D721Med (cell line): Measurements from ENCODE around the gene SLC13A2.

Experiments used
- DNase-seq: peaks from one replicate; pipeline ENCODE4 v3.0.0; 2011; ENCODE audit warnings: low spot score; ENCODE audit not compliant: insufficient read length
- FAIRE-seq: peaks from 2 replicates; lab custom pipeline; 2011; peaks lifted over from hg19 to GRCh38; lab: Jason Lieb, UNC
- TF ChIP-seq, protein P1 (sequence below): IDR thresholded peaks from 2 replicates; pipeline ENCODE4 v1.5.1; 2012; ENCODE audit warnings: mild to moderate bottlenecking, control low read depth; ENCODE audit not compliant: insufficient read depth; ENCODE audit errors: missing control alignments

The SLC13A2 gene

DNA sequence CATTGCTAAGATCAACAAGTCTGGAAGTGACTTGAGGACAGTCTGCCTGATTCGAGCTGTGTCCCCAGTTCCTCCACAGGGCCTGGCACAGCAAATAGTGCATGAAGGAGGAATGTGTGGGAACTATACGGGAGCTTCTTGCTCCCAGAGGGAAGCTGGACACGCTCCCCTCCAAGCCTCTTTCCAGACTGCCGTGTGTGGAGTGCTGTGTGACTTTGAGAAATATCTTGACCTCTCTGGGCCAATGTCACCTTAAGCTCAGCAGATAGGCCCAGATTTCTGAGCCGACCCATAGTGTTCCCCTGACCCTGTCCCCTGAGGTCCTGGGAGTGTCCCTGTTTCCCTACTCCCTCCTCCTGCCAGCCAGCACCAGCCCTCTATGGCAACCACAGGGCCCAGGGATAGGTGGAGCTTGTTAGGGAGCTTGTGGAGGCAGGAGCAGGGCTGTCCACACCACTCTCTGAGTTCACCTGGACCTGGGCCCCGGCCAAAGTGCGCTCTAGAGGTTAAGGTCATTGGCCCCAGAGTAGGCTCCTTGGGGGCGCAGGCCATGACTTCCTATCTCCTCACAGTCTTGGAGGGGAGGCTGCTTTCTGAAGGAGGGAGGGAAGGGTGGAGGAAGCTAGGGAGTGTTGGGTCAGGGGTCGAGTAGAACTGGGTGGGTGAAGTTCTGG, 26.4 kb downstream of the SLC13A2 start:
- FAIRE-seq (no peak), DNase-seq (no peak)
- TF ChIP-seq, protein P1, sequence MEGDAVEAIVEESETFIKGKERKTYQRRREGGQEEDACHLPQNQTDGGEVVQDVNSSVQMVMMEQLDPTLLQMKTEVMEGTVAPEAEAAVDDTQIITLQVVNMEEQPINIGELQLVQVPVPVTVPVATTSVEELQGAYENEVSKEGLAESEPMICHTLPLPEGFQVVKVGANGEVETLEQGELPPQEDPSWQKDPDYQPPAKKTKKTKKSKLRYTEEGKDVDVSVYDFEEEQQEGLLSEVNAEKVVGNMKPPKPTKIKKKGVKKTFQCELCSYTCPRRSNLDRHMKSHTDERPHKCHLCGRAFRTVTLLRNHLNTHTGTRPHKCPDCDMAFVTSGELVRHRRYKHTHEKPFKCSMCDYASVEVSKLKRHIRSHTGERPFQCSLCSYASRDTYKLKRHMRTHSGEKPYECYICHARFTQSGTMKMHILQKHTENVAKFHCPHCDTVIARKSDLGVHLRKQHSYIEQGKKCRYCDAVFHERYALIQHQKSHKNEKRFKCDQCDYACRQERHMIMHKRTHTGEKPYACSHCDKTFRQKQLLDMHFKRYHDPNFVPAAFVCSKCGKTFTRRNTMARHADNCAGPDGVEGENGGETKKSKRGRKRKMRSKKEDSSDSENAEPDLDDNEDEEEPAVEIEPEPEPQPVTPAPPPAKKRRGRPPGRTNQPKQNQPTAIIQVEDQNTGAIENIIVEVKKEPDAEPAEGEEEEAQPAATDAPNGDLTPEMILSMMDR, result no peak

DNA sequence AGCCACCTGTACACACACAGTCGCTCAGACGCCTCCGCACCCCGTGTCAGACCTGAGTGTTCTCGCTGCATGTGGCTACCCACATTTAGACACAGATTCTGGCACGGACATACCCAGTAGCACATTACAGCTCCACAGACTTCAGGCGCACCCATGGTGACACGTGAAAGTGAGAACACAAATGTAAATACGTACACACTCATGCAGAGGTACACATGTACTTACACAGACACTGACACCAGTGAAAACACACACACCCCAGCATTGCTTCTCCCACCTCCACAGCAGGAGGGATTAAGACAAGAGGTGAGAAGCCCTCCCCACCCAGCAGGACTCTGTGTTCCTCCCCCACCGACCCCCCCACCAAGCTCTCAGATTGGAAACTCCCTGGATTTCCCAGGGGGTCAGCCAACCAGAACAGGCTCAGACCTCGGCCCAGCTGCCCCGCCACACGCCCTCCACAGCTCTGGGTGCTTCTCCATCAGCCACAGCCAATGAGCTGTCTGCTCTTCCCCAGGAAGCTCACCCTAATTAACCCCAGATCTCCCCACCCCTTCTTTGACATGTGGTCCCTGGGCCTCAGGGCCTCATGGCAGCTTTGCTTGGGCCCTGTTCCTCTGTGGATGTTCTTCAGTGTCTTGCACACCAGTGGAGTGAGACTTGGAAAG, 27.4 kb downstream of the SLC13A2 start:
- no peak for FAIRE-seq
- TF ChIP-seq, protein P1, result no peak
- peak; percentile 72 for DNase-seq

GRCh38 chr17:28501421-28502284, 28.2 kb downstream of the SLC13A2 start:
- TF ChIP-seq, protein P1, result no peak
- FAIRE-seq, result no peak
- DNase-seq, result no peak

DNA sequence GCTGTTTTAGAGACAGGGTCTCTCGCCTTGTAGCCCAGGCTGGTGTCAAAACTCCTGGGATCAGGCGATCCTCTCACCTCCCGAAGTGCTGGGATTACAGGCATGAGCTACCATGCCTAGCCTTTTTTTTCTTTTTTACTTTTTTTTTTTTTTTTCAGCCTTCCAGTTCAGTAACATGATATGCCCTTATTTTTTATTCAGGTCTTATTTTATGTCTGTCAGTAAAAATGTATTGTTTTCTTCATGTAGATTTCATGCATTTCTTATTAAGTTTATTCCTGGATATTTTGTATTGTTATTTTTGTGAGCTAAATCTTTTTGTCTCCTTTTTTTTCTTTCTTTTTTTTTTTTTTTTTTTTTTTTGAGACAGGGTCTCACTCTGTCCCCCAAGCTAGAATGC, 30.0 kb downstream of the SLC13A2 start:
- TF ChIP-seq, protein P1, result no peak
- no peak for FAIRE-seq
- no peak for DNase-seq

DNA sequence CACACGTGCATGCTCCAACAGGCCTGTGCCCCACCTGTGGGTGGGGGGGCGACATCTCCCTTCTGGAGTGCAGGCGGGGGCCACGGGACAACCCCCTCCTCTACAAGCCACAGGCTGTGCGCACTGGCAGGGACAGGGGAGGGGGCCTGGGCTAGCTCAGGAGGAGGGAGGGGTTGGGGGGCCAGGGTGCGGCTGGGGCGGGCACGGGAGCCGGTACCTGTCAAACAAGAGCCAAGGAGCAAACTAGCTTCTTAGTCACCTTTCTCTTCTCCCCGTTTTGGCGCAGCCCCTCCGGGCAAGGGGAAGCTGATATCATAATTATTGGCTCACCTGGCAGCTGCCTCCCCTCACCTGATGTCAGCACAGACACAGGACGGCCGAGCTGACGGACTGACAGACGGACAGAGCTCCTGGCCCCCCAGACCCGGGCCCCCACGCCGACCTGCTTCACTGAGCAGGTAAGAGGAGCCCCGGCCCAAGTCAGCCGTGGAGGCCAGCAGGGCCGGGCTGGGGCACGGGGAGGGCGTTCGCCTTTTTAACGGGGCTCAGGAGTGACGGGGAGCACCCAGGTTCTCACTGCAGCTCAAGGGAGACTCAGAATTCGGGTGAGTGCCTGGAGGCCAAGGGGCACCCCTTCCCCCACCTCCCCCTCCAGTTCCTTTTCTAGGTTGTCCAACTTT, 32.7 kb downstream of the SLC13A2 start, which contains the start of gene FOXN1:
FOXN1 (plus strand) TSS at position 363 of the 680 bp plus-strand sequence. CDS start 17,622 bp downstream, outside the sequence.
- no peak for DNase-seq
- TF ChIP-seq, protein P1, result no peak
- FAIRE-seq, result no peak

- FAIRE-seq (no peak), DNase-seq (no peak)
- TF ChIP-seq, protein P1, result no peak
Measured at GRCh38 chr17:28506763-28507487, 33.5 kb downstream of the SLC13A2 start.
